H9 (cell line): ENCODE data around the gene FAM72C. TPM values are rescaled to one million over a fixed set of nuclear protein-coding genes. Genes with fewer than 3 reads are reported as not detected.
"Not testable (repeated sequence)": the region's sequence is repeated elsewhere in the genome, so short reads cannot be mapped to it uniquely, and the experiment has no call there.

ENCODE experiments used
- DNase-seq: peaks from one replicate; pipeline ENCODE4 v3.0.0-alpha.2; 2017
- H2AFZ ChIP-seq: one replicate; pipeline ENCODE4 v1.6.1; 2013; ENCODE audit warnings: mild to moderate bottlenecking, low read length, control low read depth, moderate library complexity
- H2AK5ac ChIP-seq: 2 replicates; pipeline ENCODE4 v1.6.1; 2013; ENCODE audit warnings: low read length, control low read depth, mixed read lengths; ENCODE audit not compliant: insufficient read length
- H2BK120ac ChIP-seq: one replicate; pipeline ENCODE4 v1.6.1; 2013; ENCODE audit warnings: low read depth, mild to moderate bottlenecking, low read length, control low read depth, inconsistent platforms; ENCODE audit not compliant: poor library complexity, severe bottlenecking
- H2BK12ac ChIP-seq: 2 replicates; pipeline ENCODE4 v1.6.1; 2013; ENCODE audit warnings: low read length, control low read depth, mixed read lengths, low read depth; ENCODE audit not compliant: insufficient read length
- H2BK15ac ChIP-seq: 2 replicates; pipeline ENCODE4 v1.6.1; 2013; ENCODE audit warnings: low read depth, low read length, control low read depth
- H2BK20ac ChIP-seq: one replicate; pipeline ENCODE4 v1.6.1; 2013; ENCODE audit warnings: low read depth, mild to moderate bottlenecking, low read length, control low read depth, inconsistent platforms; ENCODE audit not compliant: poor library complexity, severe bottlenecking
- H2BK5ac ChIP-seq: 2 replicates; pipeline ENCODE4 v1.6.1; 2013; ENCODE audit warnings: low read length, control low read depth, mixed read lengths; ENCODE audit not compliant: insufficient read length
- H3K14ac ChIP-seq: 2 replicates; pipeline ENCODE4 v1.6.1; 2013; ENCODE audit warnings: low read length, control low read depth; ENCODE audit not compliant: insufficient read depth
- H3K18ac ChIP-seq: 2 replicates; pipeline ENCODE4 v1.6.1; 2013; ENCODE audit warnings: low read depth, mild to moderate bottlenecking, mixed read lengths, low read length, control low read depth; ENCODE audit not compliant: insufficient read length
- H3K23ac ChIP-seq: 2 replicates; pipeline ENCODE4 v1.6.1; 2013; ENCODE audit warnings: low read length, control low read depth, mixed read lengths, low read depth; ENCODE audit not compliant: insufficient read length
- H3K23me2 ChIP-seq: 2 replicates; pipeline ENCODE4 v1.6.1; 2013; ENCODE audit warnings: low read depth, mild to moderate bottlenecking, mixed read lengths, low read length, control low read depth; ENCODE audit not compliant: insufficient read length, poor library complexity, severe bottlenecking
- H3K27ac ChIP-seq: 2 replicates; pipeline ENCODE4 v1.5.1; 2013; ENCODE audit warnings: low read length, control low read depth, mixed read lengths, low read depth; ENCODE audit not compliant: insufficient read length
- H3K27me3 ChIP-seq: 2 replicates; pipeline ENCODE4 v1.6.1; 2013; ENCODE audit warnings: low read length, control low read depth, inconsistent platforms; ENCODE audit not compliant: insufficient read depth
- H3K4ac ChIP-seq: 2 replicates; pipeline ENCODE4 v1.6.1; 2013; ENCODE audit warnings: low read depth, mild to moderate bottlenecking, control low read depth, inconsistent platforms, low read length, moderate library complexity
- H3K4me1 ChIP-seq: 2 replicates; pipeline ENCODE4 v1.6.1; 2013; ENCODE audit warnings: low read length, control low read depth, inconsistent platforms; ENCODE audit not compliant: insufficient read depth
- H3K4me2 ChIP-seq: 2 replicates; pipeline ENCODE4 v1.6.1; 2013; ENCODE audit warnings: low read length, control low read depth, mixed read lengths; ENCODE audit not compliant: insufficient read length, insufficient read depth
- H3K56ac ChIP-seq: 2 replicates; pipeline ENCODE4 v1.6.1; 2013; ENCODE audit warnings: low read depth, mild to moderate bottlenecking, mixed read lengths, low read length, control low read depth; ENCODE audit not compliant: insufficient read length
- H3K79me1 ChIP-seq: 2 replicates; pipeline ENCODE4 v1.6.1; 2013; ENCODE audit warnings: low read depth, mild to moderate bottlenecking, moderate library complexity, low read length, control low read depth, inconsistent platforms; ENCODE audit not compliant: insufficient read depth, poor library complexity, severe bottlenecking
- H3K79me2 ChIP-seq: 2 replicates; pipeline ENCODE4 v1.6.1; 2013; ENCODE audit warnings: low read length, control low read depth, inconsistent platforms; ENCODE audit not compliant: insufficient read depth
- H3K9ac ChIP-seq: 2 replicates; pipeline ENCODE4 v1.6.1; 2013; ENCODE audit warnings: low read length, control low read depth, mixed read lengths; ENCODE audit not compliant: insufficient read length; ENCODE audit errors: extremely low read depth
- H3K9me3 ChIP-seq: one replicate; pipeline ENCODE4 v1.6.1; 2013; ENCODE audit warnings: low read depth, low read length, inconsistent platforms; ENCODE audit not compliant: control insufficient read depth
- H3T11ph ChIP-seq: one replicate; pipeline ENCODE4 v1.6.1; 2013; ENCODE audit warnings: mild to moderate bottlenecking, low read length, control low read depth, inconsistent platforms
- H4K20me1 ChIP-seq: one replicate; pipeline ENCODE4 v1.6.1; 2013; ENCODE audit not compliant: control insufficient read depth, insufficient read length, insufficient read depth
- H4K5ac ChIP-seq: 2 replicates; pipeline ENCODE4 v1.6.1; 2013; ENCODE audit warnings: low read depth, mild to moderate bottlenecking, mixed read lengths, low read length, control low read depth; ENCODE audit not compliant: insufficient read length
- H4K8ac ChIP-seq: replicated peaks from 2 replicates; pipeline ENCODE4 v1.6.1; 2013; ENCODE audit warnings: low read length, control low read depth, mixed read lengths, low read depth; ENCODE audit not compliant: insufficient read length
- H4K91ac ChIP-seq: 2 replicates; pipeline ENCODE4 v1.6.1; 2013; ENCODE audit warnings: low read depth, mild to moderate bottlenecking, moderate library complexity, mixed read lengths, low read length, control low read depth; ENCODE audit not compliant: insufficient read length
- H3K27ac Mint-ChIP-seq, 3 experiments: 2 replicates in 2 of 3; 3 replicates in 1 of 3; pipeline ENCODE4 v1.8.0; 2020 to 2021; ENCODE audit warnings: mixed read lengths in 3 of 3, mild to moderate bottlenecking in 1 of 3, moderate library complexity in 1 of 3
- H3K27me3 Mint-ChIP-seq: 2 replicates; pipeline ENCODE4 v1.8.0; 2021; ENCODE audit warnings: low read depth, mild to moderate bottlenecking, moderate library complexity, mixed read lengths
- H3K36me3 Mint-ChIP-seq, 3 experiments: 2 replicates in 2 of 3; 3 replicates in 1 of 3; pipeline ENCODE4 v1.8.0; 2020 to 2021; ENCODE audit warnings: low read depth in 3 of 3, mixed read lengths in 3 of 3; ENCODE audit not compliant: insufficient read depth in 1 of 3
- H3K4me1 Mint-ChIP-seq, 2 experiments: 2 replicates each; pipeline ENCODE4 v1.8.0; 2020; ENCODE audit warnings: mixed read lengths in 2 of 2
- H3K4me3 Mint-ChIP-seq, 2 experiments: 2 replicates in 1 of 2; 3 replicates in 1 of 2; pipeline ENCODE4 v1.8.0; 2020 to 2021; ENCODE audit warnings: mild to moderate bottlenecking in 2 of 2, mixed read lengths in 2 of 2, moderate library complexity in 1 of 2
- H3K9me3 Mint-ChIP-seq, 2 experiments: 2 replicates in 1 of 2; 3 replicates in 1 of 2; pipeline ENCODE4 v1.8.0; 2020; ENCODE audit warnings: mild to moderate bottlenecking in 2 of 2, mixed read lengths in 2 of 2, moderate library complexity in 1 of 2
- WGBS: extraction: QIAGEN DNeasy Blood & Tissue Kit; methylation state at CpG from one replicate; pipeline ENCODE4 v1.1.7; 2013; ENCODE audit warnings: missing lambda C conversion rate, low lambda C conversion rate, mixed read lengths; ENCODE audit not compliant: insufficient read length; ENCODE audit errors: extremely low coverage; 5-methylcytosine and 5-hydroxymethylcytosine counted together
- total RNA-seq: library from RNA; stranded (reverse); gene quantifications from 2 replicates; pipeline ENCODE4 v1.2.1, GENCODE V29; 2021

Gene FAM72C
- total RNA-seq, 1 experiment from 2014 or later: 3.5 TPM

DNA sequence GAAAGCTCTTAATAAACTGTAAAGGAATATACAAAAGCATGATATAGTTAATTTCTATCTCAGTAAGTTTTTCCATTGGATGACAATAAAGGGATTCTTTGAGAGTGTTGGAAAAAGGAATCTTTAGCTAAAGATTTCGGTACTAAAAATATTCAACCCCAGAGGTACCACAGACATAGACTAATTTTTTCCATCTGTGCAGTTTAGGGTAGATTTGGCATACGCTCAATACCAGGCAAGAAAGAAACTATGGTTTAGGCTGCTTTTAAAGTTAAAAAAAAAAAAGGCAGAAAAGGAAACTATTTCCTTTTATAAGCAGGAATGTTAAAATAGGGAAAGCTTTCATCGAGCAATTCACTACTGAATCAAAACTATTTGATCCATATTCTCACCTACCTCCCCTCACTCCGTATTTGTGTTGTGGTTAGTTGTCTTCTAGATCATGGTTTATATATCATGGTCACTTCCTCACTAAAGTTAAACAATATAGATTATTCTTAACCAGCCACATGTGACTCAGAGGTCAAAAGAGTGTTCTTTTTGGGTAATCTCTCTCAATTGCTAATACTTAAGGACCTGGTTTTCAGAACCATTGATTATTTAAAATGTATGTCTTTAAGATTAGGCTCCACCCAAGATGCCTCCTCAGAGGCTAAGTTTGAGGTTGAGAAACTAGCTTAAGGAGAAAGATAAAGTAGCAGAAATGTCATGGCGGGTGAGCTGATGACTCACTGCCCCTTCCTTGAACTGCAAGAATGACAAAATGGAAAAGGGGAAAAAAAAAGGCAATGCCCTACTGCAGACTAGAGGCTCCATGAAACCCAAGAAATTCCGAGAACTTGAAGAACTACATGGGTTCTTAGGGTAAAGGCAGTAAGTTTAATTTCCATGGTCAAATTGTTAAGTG is 20.0 kb downstream of the FAM72C start:
- not testable (repeated sequence) for H3K4me3 Mint-ChIP-seq, H3K18ac ChIP-seq, H4K5ac ChIP-seq, H3K56ac ChIP-seq, H3K4me2 ChIP-seq, H3K4ac ChIP-seq, H2BK120ac ChIP-seq, H3T11ph ChIP-seq, H2BK5ac ChIP-seq, H3K79me2 ChIP-seq, H3K36me3 Mint-ChIP-seq, H3K27me3 ChIP-seq, H4K20me1 ChIP-seq, H2AFZ ChIP-seq, H2BK12ac ChIP-seq, H3K4me1 Mint-ChIP-seq, H2BK20ac ChIP-seq, H2BK15ac ChIP-seq, H3K23me2 ChIP-seq, H3K4me1 ChIP-seq, H3K27ac Mint-ChIP-seq, H3K27ac ChIP-seq, H3K23ac ChIP-seq, H4K91ac ChIP-seq, H3K27me3 Mint-ChIP-seq, DNase-seq, H3K9me3 ChIP-seq, H3K9ac ChIP-seq, H3K9me3 Mint-ChIP-seq, H3K79me1 ChIP-seq, H3K14ac ChIP-seq, H4K8ac ChIP-seq, H2AK5ac ChIP-seq
- WGBS: no CpG with 5 or more reads among the region's 6 CpGs

DNA sequence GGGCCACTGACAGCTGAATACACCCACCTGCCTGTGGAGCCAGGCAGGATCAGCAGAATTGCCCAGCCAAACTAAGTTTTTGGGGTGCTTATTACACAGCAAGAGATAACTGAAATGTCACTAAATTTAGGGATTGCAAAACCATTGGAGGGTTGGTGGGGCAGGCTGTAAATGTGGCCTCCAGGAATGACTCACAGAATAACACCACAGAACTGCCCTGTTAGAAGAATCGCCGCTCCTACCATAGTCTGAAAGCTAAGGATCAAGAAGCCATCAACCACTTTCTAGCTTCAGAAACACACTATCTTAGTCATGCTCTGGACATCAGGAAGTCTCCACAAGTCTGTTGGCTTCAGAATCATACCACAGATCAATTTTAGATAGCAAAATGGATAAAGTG is 24.0 kb downstream of the FAM72C start:
- H2BK120ac ChIP-seq, H2BK20ac ChIP-seq, H3K27me3 Mint-ChIP-seq, H3K18ac ChIP-seq, H4K20me1 ChIP-seq, H4K5ac ChIP-seq, H3K56ac ChIP-seq, H3K4me1 Mint-ChIP-seq, H3T11ph ChIP-seq, H3K4me2 ChIP-seq, H3K27ac Mint-ChIP-seq, H3K4me3 Mint-ChIP-seq, H2BK15ac ChIP-seq, H4K8ac ChIP-seq, H2BK5ac ChIP-seq, DNase-seq, H3K27me3 ChIP-seq, H3K36me3 Mint-ChIP-seq, H3K9ac ChIP-seq, H3K9me3 Mint-ChIP-seq, H3K4ac ChIP-seq, H3K4me1 ChIP-seq, H4K91ac ChIP-seq, H2AK5ac ChIP-seq, H3K14ac ChIP-seq, H2AFZ ChIP-seq, H2BK12ac ChIP-seq, H3K27ac ChIP-seq, H3K23me2 ChIP-seq, H3K79me1 ChIP-seq, H3K23ac ChIP-seq, H3K79me2 ChIP-seq, H3K9me3 ChIP-seq: not testable (repeated sequence)
- no CpG with 5 or more reads among the region's 2 CpGs for WGBS
